GM18498 (cell line): ENCODE data around the gene C2orf49.
A peak's percentile ranks its signal among the peaks of the same experiment; 100 is the strongest.

ENCODE experiments used
- ATAC-seq: cut with Tn5 transposase; IDR thresholded peaks from one replicate; pipeline ENCODE4 v1.9.1; 2021; ENCODE audit warnings: mild to moderate bottlenecking, moderate library complexity; ENCODE audit not compliant: unreplicated experiment

The C2orf49 gene

DNA sequence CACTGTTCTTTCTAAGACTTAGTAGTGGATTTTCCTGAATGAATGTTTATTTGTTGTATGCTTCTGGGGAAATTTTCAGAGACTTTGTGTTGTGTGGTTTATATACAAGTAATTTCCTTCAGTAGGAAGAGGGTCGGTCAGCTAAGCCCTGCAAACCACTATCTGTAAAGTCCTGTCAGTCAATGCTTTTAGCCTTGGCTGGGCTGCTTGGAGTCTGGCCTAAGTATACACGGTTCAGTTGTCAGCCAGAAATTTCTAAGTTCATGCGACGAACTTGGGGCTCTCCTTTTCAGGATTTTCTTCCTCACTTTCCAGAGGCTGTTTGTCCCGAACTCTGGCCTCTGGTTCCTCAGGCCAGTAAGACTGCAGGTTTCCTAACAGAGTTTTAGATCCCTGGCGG, 21.3 kb downstream of the C2orf49 start:
- no peak for ATAC-seq

DNA sequence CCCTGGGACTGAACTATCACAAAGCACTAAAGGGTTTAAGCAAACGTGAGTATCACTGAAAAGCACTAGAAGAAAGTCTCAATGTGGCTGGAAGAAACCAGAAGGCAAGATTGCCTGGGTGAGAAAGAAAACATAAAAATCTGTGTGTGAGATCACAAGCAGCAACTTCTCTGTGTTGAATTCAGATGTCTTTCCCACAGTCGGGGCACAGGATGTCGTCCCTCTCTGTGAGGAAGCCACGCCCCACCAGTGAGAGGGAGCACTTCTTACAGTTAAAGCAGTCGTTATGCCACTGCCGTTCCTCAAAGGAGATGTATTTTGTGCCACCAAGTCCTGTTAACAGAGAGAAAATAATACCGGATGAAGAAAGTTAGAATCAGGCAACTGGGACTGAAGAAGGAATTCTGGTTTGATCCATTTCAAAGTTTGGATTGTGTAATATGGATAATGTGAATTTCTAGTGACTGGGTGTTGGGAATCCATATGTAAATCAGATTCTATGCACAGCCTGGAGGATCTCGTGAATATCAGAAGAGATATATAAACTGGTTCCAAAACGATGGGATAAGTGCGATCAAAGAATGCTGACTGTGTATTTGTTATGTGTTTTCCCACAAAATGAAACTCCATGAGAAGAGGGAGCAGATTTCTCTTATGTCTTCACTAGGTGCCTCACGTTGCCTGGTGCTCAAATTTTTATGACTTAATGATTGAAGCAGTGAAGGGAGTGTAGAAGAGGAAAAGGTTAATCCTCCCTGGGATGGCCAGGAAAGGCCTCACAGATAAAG, 24.0 kb downstream of the C2orf49 start:
- ATAC-seq: no peak

DNA sequence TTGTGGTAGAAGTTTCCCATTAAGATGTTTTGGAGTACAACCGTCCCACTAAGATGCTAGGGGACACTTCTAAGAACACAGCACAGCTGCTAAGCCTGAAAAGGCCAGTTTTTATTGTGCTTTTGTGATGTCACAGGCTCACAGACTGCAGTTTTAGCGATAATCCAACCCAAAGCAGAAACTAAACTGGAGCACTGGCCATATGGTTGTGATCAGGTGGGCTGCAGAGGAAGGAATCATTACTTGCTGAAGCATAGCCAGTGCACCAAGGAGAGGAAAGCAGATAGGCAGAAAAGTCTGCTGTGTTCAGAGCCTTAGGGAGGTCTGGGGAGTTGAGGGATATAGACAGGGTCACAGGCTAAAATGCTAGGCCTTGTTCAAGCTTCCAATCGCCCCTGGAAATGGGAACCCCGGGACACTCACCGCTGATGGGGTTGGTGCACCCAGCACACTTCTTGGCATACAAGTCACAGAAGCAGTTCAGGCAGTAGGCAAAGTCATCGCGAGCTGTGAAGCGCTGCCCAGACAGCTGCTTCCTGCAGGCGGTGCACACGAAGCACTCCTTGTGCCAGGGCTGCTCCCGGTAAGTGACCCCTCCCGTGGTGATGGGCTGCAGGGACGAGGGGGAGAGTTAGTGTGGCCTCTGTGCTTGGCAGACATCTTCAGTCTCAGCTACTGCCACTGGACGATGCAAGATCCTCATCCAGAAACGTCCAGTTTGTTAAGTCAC, 25.7 kb downstream of the C2orf49 start:
- no peak for ATAC-seq

DNA sequence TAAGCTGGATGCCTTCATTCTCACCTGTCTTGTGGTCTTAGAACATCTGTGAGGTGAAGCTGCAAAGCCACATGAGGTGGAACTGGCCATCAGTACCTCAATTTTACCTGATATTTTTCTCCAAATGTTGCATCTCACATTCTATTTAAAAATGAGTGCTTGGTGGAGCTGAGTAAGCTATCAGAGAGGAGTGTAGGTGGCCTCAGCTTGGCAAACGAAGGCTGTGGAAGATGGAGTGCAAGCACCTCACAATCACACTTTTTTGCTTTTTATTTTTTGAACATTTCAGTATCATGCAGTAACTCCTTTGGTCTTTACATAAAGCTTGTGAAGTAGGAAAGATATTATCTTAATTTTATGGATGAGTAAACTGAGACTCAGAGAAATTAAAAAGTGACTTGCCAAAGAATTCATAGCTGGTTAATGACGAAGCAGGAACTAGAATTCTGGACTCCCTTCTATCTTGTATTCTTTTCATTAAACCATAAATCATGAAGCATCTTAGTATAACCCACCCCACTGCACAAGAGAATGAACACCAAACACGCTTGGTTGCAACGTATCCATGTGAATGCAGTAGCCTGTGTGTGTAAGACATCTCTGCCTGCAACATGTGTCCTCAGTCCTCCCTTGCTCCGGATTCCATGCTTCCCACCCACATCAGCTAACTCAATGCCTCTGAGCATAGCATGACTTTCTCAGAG, 27.2 kb downstream of the C2orf49 start:
- no peak for ATAC-seq

DNA sequence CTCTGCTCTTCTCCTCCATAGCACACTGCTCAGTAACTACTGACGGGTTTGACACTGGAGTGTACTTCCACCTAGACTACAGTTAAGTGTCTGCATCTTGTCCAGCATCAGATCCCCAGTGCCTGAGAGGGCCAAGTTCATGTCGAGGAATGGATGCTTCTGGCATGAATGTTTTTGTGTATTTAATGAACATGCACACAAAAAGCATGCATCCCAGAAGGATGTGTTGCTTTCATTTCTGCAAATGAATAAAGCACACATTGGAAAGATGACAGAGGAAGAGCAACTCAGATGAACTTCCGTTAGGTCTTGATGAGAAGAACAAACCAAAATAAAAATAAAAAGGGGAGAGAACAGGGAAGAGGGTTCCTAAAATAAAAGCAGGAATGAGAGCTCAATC, 27.9 kb downstream of the C2orf49 start:
- ATAC-seq: no peak

DNA sequence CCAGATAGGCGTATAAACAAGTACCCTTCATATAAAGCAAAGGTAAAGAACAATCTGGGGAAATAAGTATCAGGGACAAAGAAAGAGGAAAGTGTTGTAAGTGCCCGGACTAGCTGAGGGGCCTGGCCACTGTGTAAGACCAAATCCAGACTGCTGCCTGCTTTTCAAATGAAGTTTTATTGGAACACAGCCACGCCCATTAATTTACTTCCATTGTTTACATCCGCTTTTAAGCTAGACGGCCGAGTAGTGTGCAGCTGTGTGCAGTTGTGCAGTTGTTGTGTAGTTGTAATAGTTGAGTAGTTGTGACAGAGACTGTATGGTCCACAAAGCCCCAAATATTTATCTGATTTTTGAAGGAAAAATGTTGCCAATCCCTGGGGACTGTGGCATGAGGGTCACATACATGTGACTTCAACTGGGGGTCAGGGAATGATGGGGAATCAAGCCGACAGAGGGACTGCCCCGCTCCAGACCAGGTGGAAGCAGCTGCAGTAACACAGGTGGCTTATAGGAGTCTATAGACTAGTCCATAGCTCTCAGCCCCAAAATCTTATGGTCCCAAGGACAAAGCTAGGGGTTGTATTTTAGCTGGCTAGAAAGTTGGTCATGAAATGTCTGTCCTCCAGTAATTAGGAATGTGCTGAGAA, 31.5 kb downstream of the C2orf49 start:
- no peak for ATAC-seq

DNA sequence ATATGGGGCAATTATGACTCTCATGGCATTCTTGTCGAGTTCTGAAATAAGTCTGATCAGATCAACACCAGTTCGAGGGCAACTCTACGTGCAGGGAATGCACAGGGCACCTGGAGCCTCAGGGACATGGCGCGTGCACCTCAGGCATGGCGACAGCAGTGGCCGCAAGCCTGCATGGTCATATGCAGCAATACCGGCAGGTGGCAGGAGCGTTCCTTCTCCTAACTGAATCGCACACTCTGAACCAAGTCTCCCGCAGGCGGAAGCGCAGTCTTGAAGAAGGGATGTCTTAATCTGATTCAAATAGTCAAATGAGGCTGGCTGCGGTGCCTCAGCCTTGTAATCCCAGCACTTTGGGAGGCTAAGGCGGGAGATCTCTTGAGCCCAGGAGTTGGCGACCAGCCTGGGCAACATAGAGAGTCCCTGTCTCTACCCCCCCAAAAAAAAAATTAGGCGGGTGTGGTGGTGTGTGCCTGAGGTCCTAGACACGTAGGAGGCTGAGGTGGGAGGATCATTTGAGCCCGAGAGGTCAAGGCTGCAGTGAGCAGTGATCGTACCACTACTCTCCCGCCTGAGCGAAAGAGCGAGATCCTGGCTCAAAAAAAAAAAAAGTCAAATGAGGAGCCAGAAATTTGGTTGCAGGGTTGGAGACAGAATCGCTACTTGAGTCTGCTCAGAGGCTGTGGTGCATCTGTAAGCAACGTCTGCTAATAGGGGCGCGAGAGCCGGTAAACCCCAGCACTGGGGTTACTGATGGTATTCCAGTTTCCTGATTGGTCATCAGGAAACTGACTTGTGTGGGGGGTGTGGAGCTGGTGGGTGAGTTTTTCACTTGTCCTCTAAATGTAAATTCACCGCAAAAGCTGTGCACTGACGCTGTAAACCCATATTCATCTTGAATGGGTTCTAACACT, 32.7 kb downstream of the C2orf49 start:
- ATAC-seq: peak; percentile 83

DNA sequence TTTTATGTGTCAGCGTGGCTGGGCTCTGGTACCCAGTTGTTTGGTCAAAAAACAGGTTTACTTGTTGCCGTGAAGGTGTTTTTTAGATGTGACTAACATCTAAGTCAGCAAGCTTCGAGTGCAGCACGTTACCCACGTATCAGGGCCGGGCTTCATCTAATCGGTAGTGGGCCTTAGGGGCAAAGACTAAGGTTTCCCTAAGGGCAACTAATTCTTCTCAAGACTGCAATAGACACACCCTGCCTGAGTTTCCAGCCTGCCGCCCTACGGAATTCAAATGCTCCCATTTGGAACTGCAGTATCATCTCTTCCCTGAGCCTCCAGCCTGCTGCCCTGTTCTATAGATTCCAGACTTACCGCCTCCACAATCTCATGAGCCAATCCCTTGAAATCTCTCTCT, 33.8 kb downstream of the C2orf49 start:
- no peak for ATAC-seq

DNA sequence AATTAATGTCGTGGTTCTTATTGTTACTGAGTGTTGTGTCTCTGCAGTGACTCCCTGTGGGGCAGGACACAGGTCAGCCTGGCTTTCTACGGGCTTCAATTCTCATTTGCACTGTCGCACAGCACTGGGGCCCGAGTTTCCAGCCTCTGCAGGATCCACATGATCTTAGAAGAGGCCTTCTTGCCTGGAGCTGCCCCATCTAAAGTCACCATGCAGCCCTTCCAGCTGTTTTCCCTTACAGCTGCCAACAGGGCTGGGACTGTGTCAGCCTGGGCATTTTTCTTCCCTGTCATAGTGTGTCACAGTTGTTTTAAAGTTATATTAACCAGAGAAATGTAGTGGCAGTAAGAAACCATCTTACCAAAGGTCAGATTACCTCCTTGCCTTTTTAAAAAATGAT, 34.5 kb downstream of the C2orf49 start:
- ATAC-seq: no peak

DNA sequence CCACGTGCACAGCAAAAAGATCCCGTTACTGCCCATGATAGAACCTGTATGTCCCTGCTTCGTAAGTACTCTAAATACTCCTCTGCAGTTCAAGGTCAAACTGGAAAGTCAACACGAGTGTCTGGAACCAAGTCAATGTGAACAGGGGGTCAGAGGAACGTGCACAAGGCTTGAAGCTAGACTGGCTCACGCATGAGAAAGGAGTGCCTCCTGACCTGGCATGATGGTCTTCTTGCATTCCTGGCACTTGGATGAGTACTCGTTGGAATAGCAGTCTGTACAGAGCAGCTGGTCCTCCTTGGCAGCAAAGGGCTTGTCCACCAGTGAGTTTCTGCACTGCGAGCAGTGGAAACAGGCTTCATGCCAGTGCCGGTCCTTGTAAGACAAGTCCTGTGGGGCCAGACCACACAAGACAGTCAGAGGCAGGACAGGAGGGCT, 36.0 kb downstream of the C2orf49 start:
- peak; percentile 21 for ATAC-seq

DNA sequence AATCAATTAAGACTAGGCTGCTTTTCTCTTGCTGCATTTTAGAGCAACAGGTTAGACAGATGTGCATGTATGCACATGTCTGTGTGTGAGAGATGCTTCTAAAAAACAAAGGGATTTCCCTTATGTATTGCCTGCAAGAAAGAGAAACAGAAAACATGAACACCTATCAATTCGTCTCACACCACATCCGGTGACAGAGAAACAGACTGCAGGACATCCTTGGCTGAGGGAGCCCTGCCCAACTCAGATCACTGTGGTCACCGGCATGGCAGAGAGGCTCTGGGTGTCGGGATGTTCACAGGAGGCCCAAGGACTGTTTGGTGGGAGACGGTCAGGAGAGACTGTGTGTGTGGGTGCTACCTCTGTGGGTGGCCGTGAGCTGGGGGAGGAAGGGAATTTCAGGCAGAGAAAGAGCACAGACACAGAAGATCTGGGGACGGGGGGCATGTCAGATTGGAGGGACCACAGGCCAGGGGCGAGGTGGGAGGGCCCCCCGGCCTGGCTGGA, 36.6 kb downstream of the C2orf49 start:
- ATAC-seq: peak; percentile 93

DNA sequence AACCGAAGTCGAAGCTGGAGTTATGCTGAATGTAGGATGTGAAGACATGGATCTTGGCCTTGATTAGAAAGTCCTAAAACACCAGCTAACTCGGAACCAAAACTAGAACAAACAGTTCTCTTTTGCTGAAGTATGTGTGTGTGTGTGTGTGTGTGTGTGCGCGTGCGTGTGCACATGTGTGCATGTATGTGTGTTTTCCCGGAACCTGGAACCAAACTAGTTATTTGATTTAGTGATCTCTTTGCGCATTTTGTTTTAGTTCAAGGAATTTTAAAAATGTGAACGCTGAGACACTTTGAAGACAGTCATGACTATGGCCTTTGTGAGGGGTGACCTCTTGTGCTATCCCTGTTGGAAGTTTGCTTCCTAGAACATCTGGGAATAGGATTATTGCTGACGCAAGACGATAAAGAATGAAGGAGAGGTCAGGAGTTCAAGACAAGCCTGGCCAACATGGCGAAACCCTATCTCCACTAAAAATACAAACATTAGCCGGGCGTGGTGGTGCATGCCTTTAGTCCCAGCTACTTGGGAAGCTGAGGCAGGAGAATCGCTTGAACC, 37.7 kb downstream of the C2orf49 start:
- no peak for ATAC-seq

DNA sequence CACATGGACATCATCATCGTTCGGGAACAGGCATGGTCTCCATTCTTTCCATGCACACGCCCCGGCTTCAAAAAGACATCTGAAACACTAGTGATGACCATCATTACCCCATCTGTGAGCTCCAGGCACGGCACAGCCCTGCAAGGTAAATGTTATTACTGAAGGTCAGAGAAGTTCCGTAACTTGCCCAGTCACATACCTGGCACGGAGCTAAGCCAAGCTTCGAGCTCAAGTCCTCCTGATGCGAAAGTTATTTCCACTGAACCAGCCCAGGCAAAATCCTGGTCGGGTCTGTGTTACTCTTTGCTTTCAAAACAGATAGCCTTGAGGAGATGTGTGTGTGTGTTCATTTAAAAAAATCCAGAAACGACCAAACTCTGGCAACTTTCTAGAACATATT, 38.7 kb downstream of the C2orf49 start:
- ATAC-seq: no peak

DNA sequence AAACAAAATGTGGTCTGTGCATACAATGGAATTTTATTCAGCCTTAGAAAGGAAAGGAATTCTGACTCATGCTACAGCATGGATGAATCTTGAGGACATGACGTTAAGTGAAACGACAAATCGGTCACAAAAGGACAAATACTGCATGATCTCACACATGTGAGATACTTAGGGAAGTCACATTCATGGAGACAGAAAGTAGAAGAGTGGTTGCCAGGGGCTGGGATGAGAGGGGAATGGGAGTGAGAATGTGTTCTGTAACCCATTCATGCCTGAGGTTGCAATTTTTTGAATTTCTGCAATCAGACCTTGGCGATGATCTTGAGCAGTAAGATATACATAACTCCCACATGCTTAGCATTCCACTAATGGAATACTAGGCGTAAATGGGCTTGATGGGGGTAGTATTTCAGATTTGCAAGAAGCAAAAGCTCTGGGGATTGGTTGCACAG, 39.5 kb downstream of the C2orf49 start:
- ATAC-seq: no peak

DNA sequence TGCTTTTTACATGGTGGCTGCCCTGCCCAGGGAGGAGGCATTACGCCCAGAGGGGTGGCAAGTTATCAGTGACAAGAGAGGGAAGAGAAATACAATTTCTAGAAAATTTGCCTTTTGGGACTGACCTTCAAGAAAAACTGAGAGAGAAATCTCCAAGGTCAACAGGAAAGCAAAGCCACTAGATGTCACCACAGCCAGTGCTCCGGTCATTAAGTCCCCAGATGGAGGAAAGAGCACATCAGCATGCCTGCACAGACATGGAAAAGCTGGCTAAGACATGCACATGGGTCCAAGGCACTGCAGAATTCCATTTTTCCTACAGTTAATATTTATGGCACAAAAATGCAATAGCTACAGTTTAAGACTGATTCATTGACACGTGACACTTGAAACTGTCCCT, 40.5 kb downstream of the C2orf49 start:
- ATAC-seq: no peak

DNA sequence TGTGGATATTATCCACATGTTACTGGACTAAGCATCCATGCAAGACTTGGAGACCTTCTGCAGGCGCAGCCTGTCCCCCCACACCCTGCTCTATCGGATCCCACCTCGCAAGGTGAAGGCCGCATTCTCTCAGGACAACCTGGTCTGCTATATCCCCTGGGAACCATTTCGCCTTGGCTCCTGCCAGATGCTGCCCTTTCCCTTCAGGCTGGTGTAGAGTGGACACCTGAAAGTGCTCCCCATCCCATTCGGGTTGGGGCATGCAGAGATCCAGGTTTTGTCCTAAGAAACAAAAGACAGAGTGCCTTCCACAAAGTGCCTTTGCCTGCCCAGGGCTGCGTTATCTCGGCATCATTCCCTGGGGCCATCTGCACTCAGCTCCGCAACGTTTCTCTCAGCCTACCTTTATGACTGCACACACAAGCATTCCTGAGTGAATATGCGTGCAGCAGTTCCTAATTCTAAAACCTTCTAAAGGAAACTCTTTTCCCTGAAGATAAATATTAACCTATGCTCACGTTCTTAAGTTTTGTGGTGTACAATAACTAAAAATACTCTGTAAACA, 41.0 kb downstream of the C2orf49 start:
- ATAC-seq: no peak

DNA sequence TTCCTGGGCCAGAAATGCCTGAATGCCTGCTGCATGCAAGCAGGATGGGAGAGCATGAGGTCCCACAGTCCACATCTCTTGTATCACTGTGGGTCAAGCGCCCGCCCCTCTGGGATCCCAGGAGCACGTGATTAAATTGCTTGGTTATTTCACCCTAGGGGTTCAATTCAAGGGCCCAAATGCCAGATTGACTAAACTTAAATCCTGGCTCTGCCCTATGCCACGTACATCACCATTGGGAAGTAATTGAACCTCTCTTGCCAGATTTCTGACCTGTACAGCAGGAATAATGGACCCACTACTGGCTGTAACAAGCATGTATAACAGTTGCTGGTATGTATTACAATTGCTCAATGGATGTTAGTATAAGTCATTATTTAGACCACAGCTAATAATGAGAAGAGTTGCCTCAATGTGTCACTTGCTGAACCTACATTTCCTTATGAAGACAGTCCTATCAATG, 41.6 kb downstream of the C2orf49 start:
- ATAC-seq: no peak

DNA sequence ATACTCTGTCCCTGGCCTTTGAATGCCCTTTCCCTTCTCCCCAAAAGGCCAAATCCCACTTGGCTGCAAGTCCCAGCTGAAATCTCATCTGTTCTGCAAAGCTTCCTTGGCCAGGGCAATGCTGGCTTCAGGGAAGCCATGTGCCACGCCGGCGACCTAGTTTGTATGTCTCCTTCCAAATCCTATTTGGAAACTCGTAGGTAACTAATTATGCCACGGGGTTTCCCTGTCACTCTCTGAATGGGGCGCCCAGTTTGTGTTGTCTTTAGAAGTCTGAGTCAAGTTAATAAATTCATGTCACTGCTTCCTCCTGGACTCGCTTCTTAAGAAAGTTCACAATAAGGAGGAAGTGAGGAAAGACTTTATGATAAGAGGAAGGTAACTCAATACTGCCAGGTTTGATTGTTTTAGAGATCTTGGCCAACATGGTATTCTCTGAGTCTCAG, 42.4 kb downstream of the C2orf49 start:
- ATAC-seq: no peak

DNA sequence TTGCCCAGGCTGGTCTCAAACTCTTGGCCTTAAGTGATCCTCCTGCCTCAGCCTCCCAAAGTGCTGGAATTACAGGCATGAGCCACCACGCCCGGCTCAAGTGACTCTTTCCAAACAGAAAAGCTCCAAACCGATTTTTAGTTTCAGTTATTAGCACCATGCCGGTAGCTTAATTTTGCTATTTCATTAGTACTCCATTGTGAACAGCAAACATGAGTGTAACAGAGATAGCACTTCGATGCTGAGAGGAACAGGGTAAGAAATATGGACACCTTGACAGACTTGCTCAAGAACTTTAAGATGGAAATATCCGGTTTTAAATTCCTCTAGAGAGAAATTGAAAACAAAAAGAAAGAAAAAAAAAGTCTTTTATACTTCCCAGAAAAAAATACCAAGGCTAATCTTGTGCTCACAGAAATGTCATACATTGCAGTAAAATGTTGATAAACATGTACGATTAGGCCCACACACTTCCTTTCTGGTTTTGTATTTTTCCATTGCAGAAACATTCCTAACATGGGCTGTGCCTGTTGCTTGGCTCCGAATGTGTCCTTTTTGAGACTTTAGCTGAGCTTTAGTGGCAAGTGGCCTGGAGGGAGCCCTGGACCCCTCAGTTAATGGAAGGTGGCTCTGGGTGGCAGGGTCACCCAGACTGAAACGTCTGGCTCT, 43.2 kb downstream of the C2orf49 start:
- ATAC-seq: no peak
